Urinary bladder (tissue), 4 donors: ENCODE measurements around the gene FHIT. TPM values are rescaled to one million over a fixed set of nuclear protein-coding genes. Genes with fewer than 3 reads are reported as not detected.

Experiments used
- DNase-seq: peaks from one replicate; pipeline ENCODE4 v3.0.0-alpha.2; 2015; ENCODE audit errors: extremely low spot score
- H3K27ac ChIP-seq: one replicate; pipeline ENCODE4 v1.5.1; 2013; ENCODE audit warnings: low read depth, mild to moderate bottlenecking, moderate library complexity
- H3K36me3 ChIP-seq: one replicate; pipeline ENCODE4 v1.6.1; 2013; ENCODE audit warnings: mild to moderate bottlenecking, moderate library complexity; ENCODE audit not compliant: insufficient read depth
- H3K4me1 ChIP-seq: one replicate; pipeline ENCODE4 v1.6.1; 2013; ENCODE audit warnings: mild to moderate bottlenecking, moderate library complexity; ENCODE audit not compliant: insufficient read depth
- H3K4me3 ChIP-seq: one replicate; pipeline ENCODE4 v1.5.1; 2013; ENCODE audit warnings: low read depth, low read length
- WGBS: extraction: QIAGEN DNeasy Blood & Tissue Kit; methylation state at CpG from one replicate; pipeline ENCODE4 v1.1.7; 2013; 5-methylcytosine and 5-hydroxymethylcytosine counted together
- polyA plus RNA-seq: library from polyadenylated mRNA; stranded (reverse); fragments of 200-250 nt; gene quantifications from one replicate; pipeline ENCODE4 v1.2.3, GENCODE V29; 2013
- total RNA-seq: library from RNA; depleted of rRNA; stranded (reverse); fragments of >200 nt; gene quantifications from one replicate; pipeline ENCODE4 v1.2.3, GENCODE V29; 2014
- donor health status: healthy with polysubstance abuse.
- donor health status: healthy.

The FHIT gene
- total and polyA plus RNA-seq, 2 donors = 4.5 to 7.4 TPM

DNA sequence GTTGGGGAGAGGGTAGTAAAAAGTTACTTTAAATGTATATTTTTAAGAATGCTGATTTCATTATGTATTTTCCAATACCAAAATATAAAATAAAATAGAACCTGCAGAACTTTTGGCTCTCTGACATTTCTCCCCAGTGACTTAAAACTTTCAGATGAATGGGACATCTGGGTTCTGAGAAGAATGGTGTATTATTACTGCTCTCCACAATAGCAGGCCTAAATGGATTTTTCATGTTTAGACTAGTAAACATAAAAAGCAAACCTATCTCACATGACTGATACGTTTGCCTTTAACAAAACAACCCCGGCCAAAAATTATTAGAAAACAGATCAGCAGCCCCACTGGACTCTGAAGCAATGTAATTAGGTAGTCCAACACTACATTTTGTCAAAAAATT, 73.8 kb downstream of the FHIT start:
- no peak for DNase-seq
- no peaks in the 10 kb centered on the region for H3K4me1 ChIP-seq
- 83% methylated on average over 2 of the region's 2 CpGs for WGBS

DNA sequence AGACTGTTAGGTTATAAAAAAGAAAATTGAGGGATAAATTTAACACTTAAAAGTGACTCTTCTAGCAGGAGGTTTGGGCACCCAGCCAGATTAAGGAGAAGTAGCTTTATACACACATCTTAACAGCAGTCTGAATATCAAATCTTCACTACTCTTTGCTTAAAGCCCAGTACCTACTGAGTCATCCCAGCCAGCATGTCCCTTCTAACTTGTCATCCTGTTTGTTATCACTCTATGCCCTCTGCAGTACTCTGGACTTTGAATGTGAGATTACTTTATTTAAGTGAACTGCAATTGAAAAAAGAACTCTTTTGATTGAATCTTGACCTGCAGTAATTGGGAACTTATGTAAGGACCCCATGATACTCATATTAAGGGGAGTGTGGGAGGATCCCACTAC, 77.6 kb downstream of the FHIT start:
- no peaks in the 10 kb centered on the region for H3K4me1 ChIP-seq
- no peak for DNase-seq
- no peak overlapping the region for H3K4me3 ChIP-seq
- H3K27ac ChIP-seq = no peak overlapping the region
- no peaks in the 10 kb centered on the region for H3K36me3 ChIP-seq

More for the DNA sequence above, 73.8 kb downstream of the FHIT start:
- Histone ChIP-seq H3K4me3 (no peak overlapping the region), H3K27ac (no peak overlapping the region), H3K36me3 (no peaks in the 10 kb centered on the region)

DNA sequence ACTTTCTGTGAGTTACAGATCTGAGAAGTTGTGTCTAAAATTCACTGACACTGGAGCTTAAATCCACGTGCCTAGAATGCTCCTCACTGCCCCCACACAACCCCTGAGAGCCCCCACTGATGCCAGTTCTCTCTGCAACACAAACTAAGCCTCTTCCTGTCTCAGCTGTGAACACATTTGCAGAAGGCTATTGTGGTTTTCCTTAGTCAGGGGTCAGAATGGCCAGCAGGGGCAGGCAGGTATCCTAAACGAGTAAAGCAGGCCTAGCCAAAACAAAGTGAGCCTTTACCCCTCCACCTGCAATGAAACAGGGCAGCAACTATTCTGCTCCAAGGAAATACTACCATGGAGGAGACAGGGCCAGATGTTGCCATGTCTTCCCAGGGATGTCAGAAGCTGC, 78.6 kb downstream of the FHIT start:
- H3K4me3 ChIP-seq = no peak overlapping the region
- no peaks in the 10 kb centered on the region for H3K4me1 ChIP-seq
- no peaks in the 10 kb centered on the region for H3K36me3 ChIP-seq
- DNase-seq = no peak
- WGBS = 36% methylated on average over 2 of the region's 2 CpGs
- H3K27ac ChIP-seq = no peak overlapping the region

DNA sequence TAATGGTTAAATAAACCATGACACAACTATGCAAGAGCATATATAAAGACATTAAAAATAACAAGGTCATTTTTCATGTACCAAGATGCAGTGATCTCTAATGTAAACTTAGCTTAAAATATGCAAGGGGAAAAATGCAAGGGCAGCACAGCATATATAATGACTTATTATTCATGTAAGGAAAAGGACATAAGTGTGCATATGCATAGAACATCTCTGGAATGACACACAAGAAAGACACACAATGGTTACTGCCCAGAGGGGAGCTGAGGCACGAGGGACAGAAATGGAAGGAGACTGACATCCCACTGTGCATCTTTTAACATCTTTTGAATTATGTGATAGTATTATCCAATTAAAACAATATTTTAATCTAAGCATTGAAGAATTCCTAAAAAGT, 79.0 kb downstream of the FHIT start:
- no peaks in the 10 kb centered on the region for H3K4me1 ChIP-seq
- no peak overlapping the region for H3K4me3 ChIP-seq
- no peak for DNase-seq
- H3K27ac ChIP-seq = no peak overlapping the region
- H3K36me3 ChIP-seq = no peaks in the 10 kb centered on the region
- WGBS = 96% methylated on average over 1 of the region's 1 CpG

- 98% methylated on average over 2 of the region's 2 CpGs for WGBS
- Histone ChIP-seq H3K4me3 (no peak overlapping the region), H3K36me3 (no peaks in the 10 kb centered on the region), H3K4me1 (no peaks in the 10 kb centered on the region), H3K27ac (no peak overlapping the region)
- no peak for DNase-seq
Measured at GRCh38 chr3:61169621-61170251, 81.5 kb downstream of the FHIT start.

GRCh38 chr3:61168286-61168685, 83.0 kb downstream of the FHIT start:
- Histone ChIP-seq H3K4me3 (no peak overlapping the region), H3K4me1 (no peaks in the 10 kb centered on the region), H3K36me3 (peaks cover 1% of the 10 kb centered on the region), H3K27ac (no peak overlapping the region)
- no peak for DNase-seq
- 96% methylated on average over 3 of the region's 3 CpGs for WGBS

DNA sequence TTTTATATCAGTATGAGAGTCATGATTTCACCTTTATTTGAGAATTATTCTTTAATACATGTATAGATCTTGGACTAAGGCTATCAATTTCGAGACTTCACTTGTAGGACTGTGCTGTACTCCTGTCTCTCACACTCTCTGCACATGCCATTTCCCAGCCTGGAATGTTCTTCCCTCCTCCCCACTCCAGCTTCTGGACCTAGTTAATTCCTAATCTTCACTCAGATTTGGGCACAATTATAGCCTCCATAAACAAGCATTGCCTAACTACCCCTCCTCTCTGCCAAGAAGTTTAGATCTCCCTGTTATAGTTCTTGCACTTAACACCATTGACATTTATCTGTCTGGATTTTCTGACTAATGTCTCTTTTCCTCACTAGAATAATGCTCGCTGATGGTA, 88.3 kb downstream of the FHIT start:
- 91% methylated on average over 2 of the region's 2 CpGs for WGBS
- Histone ChIP-seq H3K27ac (no peak overlapping the region), H3K36me3 (peaks cover 1% of the 10 kb centered on the region), H3K4me1 (no peaks in the 10 kb centered on the region), H3K4me3 (no peak overlapping the region)
- DNase-seq = no peak

DNA sequence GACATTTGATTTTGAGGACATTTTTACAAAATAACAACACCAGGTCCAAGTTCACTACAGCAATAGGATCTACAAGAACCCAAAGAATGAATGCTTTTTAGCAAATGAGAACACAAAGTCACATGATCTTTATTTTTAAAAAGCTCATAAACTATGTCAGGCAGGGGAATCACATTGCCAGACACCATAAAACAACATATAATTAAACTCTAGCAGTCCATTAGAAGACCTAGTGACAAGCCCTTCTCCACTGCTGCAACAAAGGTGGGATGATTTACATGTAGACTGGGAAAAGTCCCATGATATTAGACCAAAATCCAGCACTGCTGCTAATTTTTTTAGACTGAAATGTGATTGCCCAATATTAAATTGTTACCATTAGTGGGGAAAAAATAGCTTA, 92.6 kb downstream of the FHIT start:
- DNase-seq = no peak
- no peaks in the 10 kb centered on the region for H3K36me3 ChIP-seq
- H3K27ac ChIP-seq = no peak overlapping the region
- no peak overlapping the region for H3K4me3 ChIP-seq
- no peaks in the 10 kb centered on the region for H3K4me1 ChIP-seq

GRCh38 chr3:61158216-61158615, 93.0 kb downstream of the FHIT start:
- Histone ChIP-seq H3K36me3 (no peaks in the 10 kb centered on the region), H3K27ac (no peak overlapping the region), H3K4me1 (no peaks in the 10 kb centered on the region), H3K4me3 (no peak overlapping the region)
- no peak for DNase-seq
- 84% methylated on average over 4 of the region's 4 CpGs for WGBS

- H3K27ac ChIP-seq = no peak overlapping the region
- no peaks in the 10 kb centered on the region for H3K36me3 ChIP-seq
- no peak for DNase-seq
- H3K4me1 ChIP-seq = no peaks in the 10 kb centered on the region
- H3K4me3 ChIP-seq = no peak overlapping the region
Measured at GRCh38 chr3:61157414-61157813, 93.8 kb downstream of the FHIT start.

DNA sequence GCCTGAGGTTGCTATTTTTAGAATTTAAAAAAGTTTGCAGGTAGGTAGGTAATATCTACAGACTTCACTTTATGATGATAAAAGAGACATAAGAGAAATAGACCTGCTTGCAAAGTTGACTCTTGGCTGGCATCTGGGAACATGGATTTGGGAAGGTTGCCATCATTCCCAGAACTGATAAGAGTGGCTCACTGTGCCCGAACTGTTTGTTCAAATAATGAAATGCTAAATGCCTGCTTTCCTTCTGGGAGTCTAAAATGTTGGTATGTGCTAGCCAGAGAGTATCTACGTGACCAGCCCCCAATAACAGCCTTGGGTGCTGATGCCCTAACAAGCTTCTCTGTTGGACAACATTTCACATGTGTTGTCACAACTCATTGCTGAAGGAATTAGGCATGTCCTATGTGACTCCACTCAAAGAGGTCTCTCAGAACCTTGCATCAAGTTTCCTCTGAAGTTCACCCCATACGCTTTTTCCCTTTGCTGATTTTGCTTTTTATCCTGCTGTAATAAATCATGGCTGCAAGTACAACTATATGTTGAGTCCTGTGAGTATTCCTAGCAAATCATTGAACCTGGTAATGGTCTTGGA, 95.5 kb downstream of the FHIT start:
- Histone ChIP-seq H3K27ac (no peak overlapping the region), H3K4me1 (no peaks in the 10 kb centered on the region), H3K4me3 (no peak overlapping the region), H3K36me3 (no peaks in the 10 kb centered on the region)
- no peak for DNase-seq
- 71% methylated on average over 3 of the region's 3 CpGs for WGBS

DNA sequence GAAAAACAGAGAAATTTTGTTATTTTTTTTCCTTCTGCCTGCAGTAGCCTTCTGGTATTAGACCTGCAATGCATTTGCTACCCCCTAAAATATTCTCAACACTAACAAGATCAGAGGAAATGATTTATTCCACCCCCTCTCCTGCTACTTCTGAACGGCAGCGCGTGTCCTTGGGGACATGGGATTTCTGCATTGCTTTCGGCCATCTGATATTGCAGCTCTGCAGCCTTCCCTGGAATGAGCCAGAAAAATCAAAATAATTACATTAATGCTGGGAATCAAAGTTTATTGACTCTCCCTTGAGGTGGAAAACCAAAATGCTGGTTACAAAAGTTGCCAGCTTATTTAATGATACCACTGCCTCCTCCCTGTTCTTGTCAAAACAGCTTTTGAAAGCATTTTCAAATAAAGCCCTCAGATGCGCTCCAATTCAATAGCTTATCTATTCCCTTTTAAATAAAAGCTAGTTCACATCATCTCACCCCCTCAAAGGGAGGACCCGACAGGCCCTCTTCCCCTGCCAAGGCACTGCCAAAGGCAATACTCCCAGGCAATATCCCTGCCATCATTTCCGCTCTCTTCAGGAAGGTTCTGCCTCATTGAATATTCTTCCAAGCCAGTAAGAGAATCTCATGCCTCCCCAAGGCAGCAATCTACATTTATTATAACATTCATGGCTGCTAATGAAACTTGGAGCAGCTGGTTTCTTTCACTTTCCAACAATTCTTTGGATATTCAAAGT, 96.6 kb downstream of the FHIT start:
- WGBS = 70% methylated on average over 7 of the region's 7 CpGs

DNA sequence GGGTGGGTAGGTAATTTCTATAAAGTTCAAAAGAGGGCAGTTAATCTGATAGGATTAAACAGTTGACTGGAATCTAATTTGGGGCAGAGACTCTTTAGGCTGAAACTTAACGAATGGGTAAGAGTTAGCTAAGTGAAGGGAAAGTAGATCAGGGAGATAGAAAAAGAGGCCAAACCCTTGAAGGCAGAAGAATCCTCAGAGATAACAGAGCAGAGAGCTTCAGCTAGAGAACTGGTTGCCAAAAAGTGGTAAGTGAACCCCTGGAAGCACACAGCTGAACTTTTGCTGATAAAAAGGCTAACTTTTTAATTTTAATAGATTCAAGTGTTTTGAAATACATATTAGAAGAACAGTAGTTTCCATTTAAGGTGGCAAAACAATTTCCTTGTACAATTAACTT, 99.2 kb downstream of the FHIT start:
- 94% methylated on average over 1 of the region's 1 CpG for WGBS
- DNase-seq = no peak

More for the DNA sequence above, 96.6 kb downstream of the FHIT start:
- Histone ChIP-seq H3K4me3 (no peak overlapping the region), H3K36me3 (no peaks in the 10 kb centered on the region), H3K4me1 (no peaks in the 10 kb centered on the region), H3K27ac (no peak overlapping the region)
- peak; percentile 11 for DNase-seq

DNA sequence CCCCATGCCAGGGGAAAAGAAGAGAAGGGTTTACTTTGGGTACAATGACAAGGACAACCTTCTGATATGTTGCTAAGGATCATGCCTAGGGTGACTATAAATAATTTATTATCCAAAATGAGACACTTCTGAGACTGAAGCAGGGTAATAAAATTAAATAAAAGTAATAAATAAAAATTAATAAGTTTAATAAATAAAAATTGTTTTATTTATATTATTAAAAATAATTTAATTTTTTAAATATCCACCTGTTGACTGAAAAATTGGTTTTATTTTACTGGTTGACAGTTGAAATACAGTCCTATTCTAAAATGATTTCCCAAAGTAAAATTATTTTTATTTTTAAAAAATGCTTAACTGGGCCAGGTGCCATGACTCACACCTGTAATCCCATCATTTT, 102.0 kb downstream of the FHIT start:
- H3K4me1 ChIP-seq = no peaks in the 10 kb centered on the region
- no peak overlapping the region for H3K4me3 ChIP-seq
- no peak for DNase-seq
- no peaks in the 10 kb centered on the region for H3K36me3 ChIP-seq
- no peak overlapping the region for H3K27ac ChIP-seq

More for the DNA sequence above, 99.2 kb downstream of the FHIT start:
- H3K4me3 ChIP-seq = no peak overlapping the region
- H3K27ac ChIP-seq = no peak overlapping the region
- H3K4me1 ChIP-seq = no peaks in the 10 kb centered on the region
- H3K36me3 ChIP-seq = no peaks in the 10 kb centered on the region
